ENCODE results near the gene SLC24A3. TPM values are rescaled to one million over a fixed set of nuclear protein-coding genes. Genes with fewer than 3 reads are reported as not detected.

The SLC24A3 gene
- total and polyA plus RNA-seq, 2 experiments from 2014 or later: 0.81 to 2.5 TPM

DNA sequence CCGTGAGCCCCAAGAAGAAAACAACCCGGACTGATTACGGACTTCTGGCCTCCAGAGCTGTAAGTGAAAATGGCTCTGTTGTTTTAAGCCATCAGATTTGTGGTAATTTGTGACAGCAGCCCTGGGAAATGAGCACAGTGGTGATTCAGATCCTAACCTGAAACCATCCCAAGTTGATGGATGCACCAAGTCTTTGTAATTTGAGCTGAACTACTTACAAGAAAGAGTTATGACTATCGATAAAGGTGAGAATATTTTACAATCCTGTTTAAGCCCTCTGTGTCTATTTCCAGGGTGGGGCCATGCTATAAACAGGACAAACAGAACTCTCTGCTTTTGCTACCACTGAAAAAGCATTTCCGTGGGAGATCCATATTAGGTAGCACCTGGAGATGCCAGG lies 526.5 kb downstream of the SLC24A3 start (continued):
- TF ChIP-seq, protein P1, sequence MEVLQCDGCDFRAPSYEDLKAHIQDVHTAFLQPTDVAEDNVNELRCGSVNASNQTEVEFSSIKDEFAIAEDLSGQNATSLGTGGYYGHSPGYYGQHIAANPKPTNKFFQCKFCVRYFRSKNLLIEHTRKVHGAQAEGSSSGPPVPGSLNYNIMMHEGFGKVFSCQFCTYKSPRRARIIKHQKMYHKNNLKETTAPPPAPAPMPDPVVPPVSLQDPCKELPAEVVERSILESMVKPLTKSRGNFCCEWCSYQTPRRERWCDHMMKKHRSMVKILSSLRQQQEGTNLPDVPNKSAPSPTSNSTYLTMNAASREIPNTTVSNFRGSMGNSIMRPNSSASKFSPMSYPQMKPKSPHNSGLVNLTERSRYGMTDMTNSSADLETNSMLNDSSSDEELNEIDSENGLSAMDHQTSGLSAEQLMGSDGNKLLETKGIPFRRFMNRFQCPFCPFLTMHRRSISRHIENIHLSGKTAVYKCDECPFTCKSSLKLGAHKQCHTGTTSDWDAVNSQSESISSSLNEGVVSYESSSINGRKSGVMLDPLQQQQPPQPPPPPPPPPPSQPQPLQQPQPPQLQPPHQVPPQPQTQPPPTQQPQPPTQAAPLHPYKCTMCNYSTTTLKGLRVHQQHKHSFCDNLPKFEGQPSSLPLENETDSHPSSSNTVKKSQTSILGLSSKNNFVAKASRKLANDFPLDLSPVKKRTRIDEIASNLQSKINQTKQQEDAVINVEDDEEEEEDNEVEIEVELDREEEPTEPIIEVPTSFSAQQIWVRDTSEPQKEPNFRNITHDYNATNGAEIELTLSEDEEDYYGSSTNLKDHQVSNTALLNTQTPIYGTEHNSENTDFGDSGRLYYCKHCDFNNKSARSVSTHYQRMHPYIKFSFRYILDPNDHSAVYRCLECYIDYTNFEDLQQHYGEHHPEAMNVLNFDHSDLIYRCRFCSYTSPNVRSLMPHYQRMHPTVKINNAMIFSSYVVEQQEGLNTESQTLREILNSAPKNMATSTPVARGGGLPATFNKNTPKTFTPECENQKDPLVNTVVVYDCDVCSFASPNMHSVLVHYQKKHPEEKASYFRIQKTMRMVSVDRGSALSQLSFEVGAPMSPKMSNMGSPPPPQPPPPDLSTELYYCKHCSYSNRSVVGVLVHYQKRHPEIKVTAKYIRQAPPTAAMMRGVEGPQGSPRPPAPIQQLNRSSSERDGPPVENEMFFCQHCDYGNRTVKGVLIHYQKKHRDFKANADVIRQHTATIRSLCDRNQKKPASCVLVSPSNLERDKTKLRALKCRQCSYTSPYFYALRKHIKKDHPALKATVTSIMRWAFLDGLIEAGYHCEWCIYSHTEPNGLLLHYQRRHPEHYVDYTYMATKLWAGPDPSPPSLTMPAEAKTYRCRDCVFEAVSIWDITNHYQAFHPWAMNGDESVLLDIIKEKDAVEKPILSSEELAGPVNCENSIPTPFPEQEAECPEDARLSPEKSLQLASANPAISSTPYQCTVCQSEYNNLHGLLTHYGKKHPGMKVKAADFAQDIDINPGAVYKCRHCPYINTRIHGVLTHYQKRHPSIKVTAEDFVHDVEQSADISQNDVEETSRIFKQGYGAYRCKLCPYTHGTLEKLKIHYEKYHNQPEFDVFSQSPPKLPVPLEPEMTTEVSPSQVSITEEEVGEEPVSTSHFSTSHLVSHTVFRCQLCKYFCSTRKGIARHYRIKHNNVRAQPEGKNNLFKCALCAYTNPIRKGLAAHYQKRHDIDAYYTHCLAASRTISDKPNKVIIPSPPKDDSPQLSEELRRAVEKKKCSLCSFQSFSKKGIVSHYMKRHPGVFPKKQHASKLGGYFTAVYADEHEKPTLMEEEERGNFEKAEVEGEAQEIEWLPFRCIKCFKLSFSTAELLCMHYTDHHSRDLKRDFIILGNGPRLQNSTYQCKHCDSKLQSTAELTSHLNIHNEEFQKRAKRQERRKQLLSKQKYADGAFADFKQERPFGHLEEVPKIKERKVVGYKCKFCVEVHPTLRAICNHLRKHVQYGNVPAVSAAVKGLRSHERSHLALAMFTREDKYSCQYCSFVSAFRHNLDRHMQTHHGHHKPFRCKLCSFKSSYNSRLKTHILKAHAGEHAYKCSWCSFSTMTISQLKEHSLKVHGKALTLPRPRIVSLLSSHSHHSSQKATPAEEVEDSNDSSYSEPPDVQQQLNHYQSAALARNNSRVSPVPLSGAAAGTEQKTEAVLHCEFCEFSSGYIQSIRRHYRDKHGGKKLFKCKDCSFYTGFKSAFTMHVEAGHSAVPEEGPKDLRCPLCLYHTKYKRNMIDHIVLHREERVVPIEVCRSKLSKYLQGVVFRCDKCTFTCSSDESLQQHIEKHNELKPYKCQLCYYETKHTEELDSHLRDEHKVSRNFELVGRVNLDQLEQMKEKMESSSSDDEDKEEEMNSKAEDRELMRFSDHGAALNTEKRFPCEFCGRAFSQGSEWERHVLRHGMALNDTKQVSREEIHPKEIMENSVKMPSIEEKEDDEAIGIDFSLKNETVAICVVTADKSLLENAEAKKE (CRISPR knock-in tag; IDR thresholded peaks at IDR 0.05): no peak

DNA sequence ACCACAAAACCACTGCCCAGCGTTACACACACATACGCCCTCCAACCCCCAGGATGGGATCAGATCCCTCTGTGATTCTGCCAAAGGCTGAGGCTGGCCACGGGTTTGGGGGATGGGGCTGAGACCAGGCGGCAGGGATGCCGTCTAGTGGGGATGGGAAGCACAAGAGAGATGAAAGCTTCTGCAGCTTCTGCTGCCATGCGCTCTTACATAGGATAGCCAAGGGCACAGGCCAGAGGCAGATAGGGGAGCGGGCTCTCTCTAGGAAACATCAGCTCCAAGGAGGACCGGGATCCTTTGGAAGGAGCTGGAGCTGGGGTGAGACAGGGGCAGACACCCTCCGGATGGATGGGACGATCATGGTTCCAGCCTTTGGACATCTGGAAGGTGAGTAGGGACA lies 526.9 kb downstream of the SLC24A3 start:
- Mint-ChIP-seq H3K9me3 (no peaks in the 10 kb centered on the region; the same call in 2 of the 3 replicates), H3K36me3 (ENCODE audit: low read depth) (no peaks in the 10 kb centered on the region; the same call in 2 of the 3 replicates), H3K4me3 (no peak overlapping the region), H3K27me3 (ENCODE audit: insufficient read depth, low read depth, poor library complexity) (peaks cover 3% of the 10 kb centered on the region), H3K27ac (no peak overlapping the region), H3K4me1 (peaks cover 24% of the 10 kb centered on the region)
- Histone ChIP-seq H4K20me1 (replicated peaks; ENCODE audit: insufficient read depth) (no peaks in the 10 kb centered on the region), H3K9me2 (ENCODE audit: insufficient read depth) (peaks cover 6% of the 10 kb centered on the region; the same call in 1 of the 2 replicates), H3K27me3 (ENCODE audit: insufficient read depth) (no peaks in the 10 kb centered on the region), H3K4me3 (no peak overlapping the region), H3K79me2 (replicated peaks; ENCODE audit: insufficient read depth) (no peaks in the 10 kb centered on the region), H3K36me3 (ENCODE audit: insufficient read depth) (no peaks in the 10 kb centered on the region), H2AFZ (no peak overlapping the region), H3K4me1 (ENCODE audit: insufficient read depth) (no peaks in the 10 kb centered on the region), H3K27ac (ENCODE audit: low read depth) (no peak overlapping the region), H3F3A (replicated peaks; ENCODE audit: low read depth) (no peaks in the 10 kb centered on the region), H3K4me2 (no peak overlapping the region)
- ATAC-seq (no peak), DNase-seq (ENCODE audit: low spot score) (no peak)
- TF ChIP-seq, protein P2, sequence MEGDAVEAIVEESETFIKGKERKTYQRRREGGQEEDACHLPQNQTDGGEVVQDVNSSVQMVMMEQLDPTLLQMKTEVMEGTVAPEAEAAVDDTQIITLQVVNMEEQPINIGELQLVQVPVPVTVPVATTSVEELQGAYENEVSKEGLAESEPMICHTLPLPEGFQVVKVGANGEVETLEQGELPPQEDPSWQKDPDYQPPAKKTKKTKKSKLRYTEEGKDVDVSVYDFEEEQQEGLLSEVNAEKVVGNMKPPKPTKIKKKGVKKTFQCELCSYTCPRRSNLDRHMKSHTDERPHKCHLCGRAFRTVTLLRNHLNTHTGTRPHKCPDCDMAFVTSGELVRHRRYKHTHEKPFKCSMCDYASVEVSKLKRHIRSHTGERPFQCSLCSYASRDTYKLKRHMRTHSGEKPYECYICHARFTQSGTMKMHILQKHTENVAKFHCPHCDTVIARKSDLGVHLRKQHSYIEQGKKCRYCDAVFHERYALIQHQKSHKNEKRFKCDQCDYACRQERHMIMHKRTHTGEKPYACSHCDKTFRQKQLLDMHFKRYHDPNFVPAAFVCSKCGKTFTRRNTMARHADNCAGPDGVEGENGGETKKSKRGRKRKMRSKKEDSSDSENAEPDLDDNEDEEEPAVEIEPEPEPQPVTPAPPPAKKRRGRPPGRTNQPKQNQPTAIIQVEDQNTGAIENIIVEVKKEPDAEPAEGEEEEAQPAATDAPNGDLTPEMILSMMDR (conservative IDR thresholded peaks at IDR 0.05; ENCODE audit: low read depth in 2 of 2): no peak
- TF ChIP-seq EZH2 (IDR thresholded peaks at IDR 0.05; ENCODE audit: low read depth, unreplicated experiment): no peak
